ENCODE measurements around the gene ANO7. TPM values are rescaled to one million over a fixed set of nuclear protein-coding genes. Genes with fewer than 3 reads are reported as not detected.
"Not testable (repeated sequence)": the region's sequence is repeated elsewhere in the genome, so short reads cannot be mapped to it uniquely, and the experiment has no call there.

ANO7 gene
- total RNA-seq, 1 experiment from 2014 or later: 7.7 TPM

DNA sequence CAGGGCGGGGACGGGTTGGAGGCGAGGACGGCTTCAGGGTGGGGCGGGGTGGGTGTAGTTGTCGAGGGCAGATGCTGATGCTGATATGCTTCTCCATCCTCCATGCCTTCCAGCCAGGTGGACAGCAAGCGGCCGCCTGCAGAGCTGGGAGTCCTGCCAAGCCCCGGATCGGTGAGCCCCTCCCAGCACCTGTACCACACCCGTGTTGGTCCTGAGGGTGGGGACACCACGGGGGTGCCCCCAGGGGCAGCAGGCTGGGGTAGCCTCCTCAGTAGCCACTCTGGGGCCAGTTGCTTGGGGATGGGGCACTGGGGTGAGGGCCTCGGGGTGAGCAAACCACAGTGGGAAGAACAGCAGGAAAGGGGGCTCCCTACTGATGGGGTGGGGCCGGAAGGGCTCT is 2.6 kb downstream of the ANO7 start:
- BruUV-seq (replicated peaks): no TSS peak
- Mint-ChIP-seq H3K27me3 (ENCODE audit: unreplicated experiment) (peaks cover 70% of the 10 kb centered on the region), H3K36me3 (ENCODE audit: insufficient read depth, unreplicated experiment) (no peaks in the 10 kb centered on the region), H3K27ac (ENCODE audit: unreplicated experiment) (no peak overlapping the region), H3K9me3 (ENCODE audit: low read depth, unreplicated experiment) (no peaks in the 10 kb centered on the region), H3K4me1 (ENCODE audit: low read depth, unreplicated experiment) (no peaks in the 10 kb centered on the region), H3K4me3 (ENCODE audit: low read depth, unreplicated experiment) (no peak overlapping the region)
- intact Hi-C loops (cut with micrococcal nuclease; ENCODE audit: unreplicated experiment): no loop called here
- CTCF ChIA-PET: no interaction called here
- DNase-seq: no peak
- TF ChIP-seq CTCF (IDR thresholded peaks at IDR 0.05; ENCODE audit: unreplicated experiment): no peak

DNA sequence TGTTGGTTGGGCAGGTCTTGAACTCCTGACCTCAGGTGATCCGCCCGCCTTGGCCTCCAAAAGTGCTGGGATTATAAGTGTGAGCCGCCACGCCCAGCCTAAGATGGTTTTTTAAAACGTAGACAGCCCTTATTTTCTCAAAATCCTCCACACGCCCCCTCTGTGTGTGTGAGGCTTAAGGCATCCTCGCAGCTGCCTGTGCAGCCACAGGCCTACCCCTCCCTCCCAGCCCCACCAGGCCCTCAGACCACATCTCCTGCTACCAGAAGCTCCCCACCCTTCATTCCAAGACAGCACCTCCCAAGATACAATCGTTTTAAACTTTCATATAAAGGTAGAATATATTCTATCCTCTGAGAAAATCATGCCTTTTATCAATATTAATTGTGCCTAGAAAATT is 4.8 kb downstream of the ANO7 start:
- Mint-ChIP-seq H3K27me3 (ENCODE audit: unreplicated experiment) (peaks cover 72% of the 10 kb centered on the region), H3K9me3 (ENCODE audit: low read depth, unreplicated experiment) (no peaks in the 10 kb centered on the region), H3K27ac (ENCODE audit: unreplicated experiment) (no peak overlapping the region), H3K4me1 (ENCODE audit: low read depth, unreplicated experiment) (no peaks in the 10 kb centered on the region), H3K4me3 (ENCODE audit: low read depth, unreplicated experiment) (no peak overlapping the region), H3K36me3 (ENCODE audit: insufficient read depth, unreplicated experiment) (no peaks in the 10 kb centered on the region)
- BruUV-seq (replicated peaks): no TSS peak
- no peak for DNase-seq
- TF ChIP-seq CTCF (IDR thresholded peaks at IDR 0.05; ENCODE audit: unreplicated experiment): no peak
- intact Hi-C loops (cut with micrococcal nuclease; ENCODE audit: unreplicated experiment): no loop called here
- CTCF ChIA-PET: no interaction called here

DNA sequence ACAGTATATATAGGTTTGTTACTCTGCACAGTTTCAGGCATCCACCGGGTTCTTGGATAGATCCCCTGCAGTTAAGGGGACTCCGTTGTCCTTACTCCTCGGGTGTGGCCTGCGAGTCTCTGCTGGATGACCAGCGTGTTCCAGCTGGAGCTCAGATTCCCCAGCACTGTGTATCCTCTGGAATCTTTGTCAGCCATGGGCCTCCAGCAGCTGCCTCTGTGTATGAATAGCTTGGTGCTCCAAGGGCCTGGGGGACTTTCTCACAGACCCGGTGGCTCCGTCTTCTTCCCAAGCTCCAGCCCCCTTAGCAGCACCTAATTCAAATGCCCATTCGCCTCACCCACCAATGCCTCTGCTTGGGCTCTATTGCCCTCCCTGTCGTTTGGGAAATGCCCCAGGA is 6.3 kb downstream of the ANO7 start:
- H3K36me3 Mint-ChIP-seq (ENCODE audit: insufficient read depth, unreplicated experiment): no peaks in the 10 kb centered on the region
- intact Hi-C loops (cut with micrococcal nuclease; ENCODE audit: unreplicated experiment): no loop called here
- H3K9me3 Mint-ChIP-seq (ENCODE audit: low read depth, unreplicated experiment): no peaks in the 10 kb centered on the region
- CTCF ChIA-PET: no interaction called here
- DNase-seq: no peak
- H3K4me3 Mint-ChIP-seq (ENCODE audit: low read depth, unreplicated experiment): no peak overlapping the region
- peaks cover 82% of the 10 kb centered on the region for H3K27me3 Mint-ChIP-seq (ENCODE audit: unreplicated experiment)
- TF ChIP-seq CTCF (IDR thresholded peaks at IDR 0.05; ENCODE audit: unreplicated experiment): no peak
- no peak overlapping the region for H3K27ac Mint-ChIP-seq (ENCODE audit: unreplicated experiment)
- no peaks in the 10 kb centered on the region for H3K4me1 Mint-ChIP-seq (ENCODE audit: low read depth, unreplicated experiment)
- BruUV-seq (replicated peaks): no TSS peak

DNA sequence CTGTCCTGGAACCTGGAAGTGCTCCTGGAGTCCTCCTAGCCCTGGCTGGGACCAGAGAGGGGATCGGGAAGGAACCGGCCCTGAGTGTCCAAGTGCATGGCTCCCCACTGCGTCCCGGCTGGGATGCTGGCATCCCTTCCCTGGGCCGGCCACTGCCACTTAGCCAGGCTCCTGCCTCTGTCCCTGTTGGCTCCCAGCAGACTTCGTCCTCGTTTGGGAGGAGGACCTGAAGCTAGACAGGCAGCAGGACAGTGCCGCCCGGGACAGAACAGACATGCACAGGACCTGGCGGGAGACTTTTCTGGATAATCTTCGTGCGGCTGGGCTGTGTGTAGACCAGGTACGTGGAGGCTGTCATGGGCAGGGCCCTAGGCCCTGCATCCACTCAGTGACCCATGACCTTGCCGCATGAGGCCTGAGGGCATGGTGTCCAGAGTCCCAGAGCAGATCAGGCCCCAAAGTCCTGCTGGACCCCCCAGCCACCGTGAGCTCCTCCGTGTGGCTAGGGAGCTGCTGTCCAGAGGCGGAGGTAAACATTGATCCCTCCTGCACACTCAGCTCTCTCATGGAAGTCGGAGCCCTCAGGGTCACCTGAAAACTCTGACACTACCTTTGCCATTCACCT is 7.1 kb downstream of the ANO7 start:
- no peak for DNase-seq
- BruUV-seq (replicated peaks): no TSS peak
- Mint-ChIP-seq H3K4me1 (ENCODE audit: low read depth, unreplicated experiment) (no peaks in the 10 kb centered on the region), H3K27me3 (ENCODE audit: unreplicated experiment) (peaks cover 77% of the 10 kb centered on the region), H3K9me3 (ENCODE audit: low read depth, unreplicated experiment) (no peaks in the 10 kb centered on the region), H3K36me3 (ENCODE audit: insufficient read depth, unreplicated experiment) (no peaks in the 10 kb centered on the region), H3K4me3 (ENCODE audit: low read depth, unreplicated experiment) (no peak overlapping the region), H3K27ac (ENCODE audit: unreplicated experiment) (no peak overlapping the region)
- TF ChIP-seq CTCF (IDR thresholded peaks at IDR 0.05; ENCODE audit: unreplicated experiment): no peak
- intact Hi-C loops (cut with micrococcal nuclease; ENCODE audit: unreplicated experiment): no loop called here
- CTCF ChIA-PET: no interaction called here

GRCh38 chr2:241197246-241197645 is 8.8 kb downstream of the ANO7 start:
- H3K36me3 Mint-ChIP-seq (ENCODE audit: insufficient read depth, unreplicated experiment); H3K27ac Mint-ChIP-seq (ENCODE audit: unreplicated experiment); BruUV-seq (replicated peaks); DNase-seq; H3K9me3 Mint-ChIP-seq (ENCODE audit: low read depth, unreplicated experiment); H3K4me1 Mint-ChIP-seq (ENCODE audit: low read depth, unreplicated experiment); intact Hi-C loops (cut with micrococcal nuclease; ENCODE audit: unreplicated experiment); H3K4me3 Mint-ChIP-seq (ENCODE audit: low read depth, unreplicated experiment): not testable (repeated sequence)
- CTCF ChIA-PET: interaction anchor here (0.7 kb wide), 2 partner anchors 44 to 391 kb away, joined by 3 read pairs; no protein-coding TSS in a partner anchor
- H3K27me3 Mint-ChIP-seq (ENCODE audit: unreplicated experiment): peaks cover 64% of the 10 kb centered on the region

Measured in Calu3 (cell line).